ENCODE data around the gene USP11.

- TF ChIP-seq POLR2A (IDR thresholded peaks at IDR 0.05; ENCODE audit: borderline replicate concordance, extremely low read depth, insufficient read depth, insufficient read length) (no peak), CTCF (IDR thresholded peaks at IDR 0.05 in 2 of 3, conservative IDR thresholded peaks at IDR 0.05 in 1 of 3; ENCODE audit: borderline replicate concordance in 1 of 3, insufficient read depth in 1 of 3, low read depth in 2 of 3, low read length in 2 of 3) (no peak), EZH2 (IDR thresholded peaks at IDR 0.05) (no peak), YY1 (IDR thresholded peaks at IDR 0.05; ENCODE audit: extremely low read depth, insufficient replicate concordance, low read depth, low read length) (no peak), SP1 (IDR thresholded peaks at IDR 0.05; ENCODE audit: low read depth) (no peak), POLR2AphosphoS5 (IDR thresholded peaks at IDR 0.05; ENCODE audit: low read depth, low read length) (no peak), EZH2phosphoT487 (IDR thresholded peaks at IDR 0.05; ENCODE audit: borderline replicate concordance) (no peak), JUND (IDR thresholded peaks at IDR 0.05) (no peak), SRF (IDR thresholded peaks at IDR 0.05; ENCODE audit: low read depth) (no peak), SIN3A (IDR thresholded peaks at IDR 0.05; ENCODE audit: low read depth) (no peak)
Measured at GRCh38 chrX:47272013-47272408, 39.2 kb downstream of the USP11 start.
